Activated CD4-positive, alpha-beta T cell treated with anti-CD3 and anti-CD28 coated beads, Interleukin-2, amount 50 U/mL, for 1 hour (primary cell): Measurements from ENCODE around the gene CKB.

Source experiments
- DNase-seq: peaks from one replicate; pipeline ENCODE4 v3.0.0-alpha.2; 2020

The CKB gene

GRCh38 chr14:103483600-103483999 is 39.0 kb downstream of the CKB start:
- no peak for DNase-seq

GRCh38 chr14:103480595-103480994 is 42.0 kb downstream of the CKB start:
- no peak for DNase-seq

- DNase-seq: no peak
Measured at GRCh38 chr14:103476631-103477030, 46.0 kb downstream of the CKB start.

GRCh38 chr14:103476065-103476464 is 46.6 kb downstream of the CKB start:
- DNase-seq: no peak

- no peak for DNase-seq
Measured at GRCh38 chr14:103474893-103475292, 47.7 kb downstream of the CKB start.

GRCh38 chr14:103472939-103473338 is 49.7 kb downstream of the CKB start:
- no peak for DNase-seq
